Measurements from ENCODE around the gene STEAP3.

STEAP3 gene

GRCh38 chr2:119198240-119198840, 25.3 kb upstream of the STEAP3 start:
- no peak for DNase-seq

- DNase-seq, result no peak
Measured at GRCh38 chr2:119201815-119202214, 21.8 kb upstream of the STEAP3 start.

GRCh38 chr2:119202610-119203310, 20.9 kb upstream of the STEAP3 start:
- DNase-seq, result no peak

- DNase-seq, result no peak
Measured at GRCh38 chr2:119204525-119204924, 19.1 kb upstream of the STEAP3 start.

- DNase-seq, result no peak
Measured at GRCh38 chr2:119205001-119205706, 18.5 kb upstream of the STEAP3 start.

- no peak for DNase-seq
Measured at GRCh38 chr2:119206201-119206600, 17.4 kb upstream of the STEAP3 start.

- DNase-seq, result no peak
Measured at GRCh38 chr2:119207447-119207846, 16.2 kb upstream of the STEAP3 start.

- DNase-seq, result peak; percentile 18
Measured at GRCh38 chr2:119208791-119209203, 14.8 kb upstream of the STEAP3 start.

GRCh38 chr2:119212139-119212800, 11.4 kb upstream of the STEAP3 start:
- no peak for DNase-seq

GRCh38 chr2:119214453-119215037, 9.1 kb upstream of the STEAP3 start:
- no peak for DNase-seq

GRCh38 chr2:119216994-119217393, 6.6 kb upstream of the STEAP3 start:
- no peak for DNase-seq

GRCh38 chr2:119218478-119219064, 5.1 kb upstream of the STEAP3 start:
- peak; percentile 74 for DNase-seq

GRCh38 chr2:119219873-119220272, 3.8 kb upstream of the STEAP3 start:
- no peak for DNase-seq

GRCh38 chr2:119220720-119221301, 2.8 kb upstream of the STEAP3 start:
- no peak for DNase-seq

GRCh38 chr2:119221609-119222008, 2.0 kb upstream of the STEAP3 start:
- DNase-seq, result no peak

- no peak for DNase-seq
Measured at GRCh38 chr2:119222213-119222612, 1.4 kb upstream of the STEAP3 start.

GRCh38 chr2:119222863-119223520, 642 bp upstream of the STEAP3 start:
- no peak for DNase-seq

GRCh38 chr2:119224391-119225104, 914 bp downstream of the STEAP3 start:
- no peak for DNase-seq

GRCh38 chr2:119225105-119225865, 1.7 kb downstream of the STEAP3 start:
- no peak for DNase-seq

- no peak for DNase-seq
Measured at GRCh38 chr2:119225926-119226325, 2.3 kb downstream of the STEAP3 start.
